Esophagus muscularis mucosa (tissue), 4 donors: Measurements from ENCODE around the gene MIS12. TPM values are rescaled to one million over a fixed set of nuclear protein-coding genes. Genes with fewer than 3 reads are reported as not detected.

Source experiments
- DNase-seq: peaks from one replicate; pipeline ENCODE4 v3.0.0-alpha.2; 2017; ENCODE audit errors: extremely low spot score
- H3K27ac ChIP-seq, 4 donors: fragments of 200-600 bp; sonication (generic); replicated peaks in 1 of 4; 1 replicate in 3 of 4; 2 replicates in 1 of 4; pipeline ENCODE4 v1.5.1; 2016 to 2019; ENCODE audit warnings: mild to moderate bottlenecking in 1 of 4
- H3K27me3 ChIP-seq, 4 donors: fragments of 200-600 bp; sonication (generic); one replicate each; pipeline versions ENCODE4 v1.5.1 to v1.6.0; 2016 to 2019
- H3K36me3 ChIP-seq, 4 donors: fragments of 200-600 bp; sonication (generic); one replicate each; pipeline ENCODE4 v1.5.1; 2016 to 2019
- H3K4me1 ChIP-seq, 4 donors: fragments of 200-600 bp; sonication (generic); one replicate each; pipeline ENCODE4 v1.5.1; 2016 to 2019
- H3K4me3 ChIP-seq, 4 donors: fragments of 200-600 bp; sonication (generic); 1 replicate in 2 of 4; 2 replicates in 2 of 4; pipeline ENCODE4 v1.5.1; 2016 to 2019; ENCODE audit warnings: mild to moderate bottlenecking in 4 of 4, moderate library complexity in 1 of 4
- H3K9me3 ChIP-seq, 4 donors: fragments of 200-600 bp; sonication (generic); 1 replicate in 3 of 4; 2 replicates in 1 of 4; pipeline ENCODE4 v1.5.1; 2016 to 2019
- EP300 ChIP-seq: sonication (generic); formaldehyde crosslinking; IDR thresholded peaks from one replicate; pipeline ENCODE4 v1.6.1; 2017; ENCODE audit warnings: antibody characterized with exemption
- POLR2A ChIP-seq: fragments of 450-650 bp; IDR thresholded peaks from one replicate; pipeline ENCODE4 v1.6.1; 2017; ENCODE audit warnings: antibody characterized with exemption, moderate library complexity, mild to moderate bottlenecking, low read depth
- POLR2AphosphoS5 ChIP-seq, 2 donors: sonication (generic); formaldehyde crosslinking; IDR thresholded peaks; one replicate each; pipeline ENCODE4 v1.6.1; 2017; ENCODE audit warnings: antibody characterized with exemption in 2 of 2
- WGBS: methylation state at CpG from one replicate; pipeline ENCODE4 v1.1.5; 2018; 5-methylcytosine and 5-hydroxymethylcytosine counted together
- intact Hi-C: fragments of 100-400 bp; cut with DNase I; formaldehyde crosslinking; loops from one replicate; pipeline ENCODE4 v1.15.1; 2023
- total RNA-seq, 4 donors: library from RNA; depleted of rRNA; stranded (reverse); fragments of >200 nt; gene quantifications; one replicate each; pipeline versions ENCODE4 v1.1.0 to v1.2.1, GENCODE V29; 2016
- TF ChIP-seq, protein P1 (sequence below), 3 experiments: fragments of 200-600 bp in 2 of 3; fragments of 450-650 bp in 1 of 3; sonication (generic) in 2 of 3; IDR thresholded peaks; one replicate each; pipeline ENCODE4 v1.5.1; 2017 to 2019; ENCODE audit warnings: antibody characterized with exemption in 3 of 3, mild to moderate bottlenecking in 2 of 3, moderate library complexity in 1 of 3

Gene MIS12
- total RNA-seq, 4 donors from 2014 or later, result 8.8 to 18.9 (median 14.6) TPM

DNA sequence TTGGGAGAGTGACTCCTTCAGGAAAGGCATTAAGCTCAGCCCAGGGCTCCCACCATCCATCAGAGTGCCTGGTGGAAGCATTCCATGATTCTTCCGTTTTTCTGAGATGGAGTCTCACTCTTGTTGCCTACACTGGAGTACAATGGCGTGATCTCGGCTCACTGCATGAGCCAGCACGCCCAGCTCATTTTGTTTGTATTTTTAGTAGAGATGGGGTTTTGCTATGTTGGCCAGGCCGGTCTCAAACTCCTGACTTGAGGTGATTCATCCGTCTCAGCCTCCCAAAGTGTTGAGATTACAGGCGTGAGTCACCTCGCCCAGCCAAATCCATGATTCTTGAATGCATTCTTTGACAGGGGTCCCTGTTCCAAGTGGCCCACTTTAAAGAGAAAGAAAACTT, 23.1 kb downstream of the MIS12 start:
- Histone ChIP-seq H3K27me3 (no peaks in the 10 kb centered on the region), H3K9me3 (no peaks in the 10 kb centered on the region), H3K36me3 (peaks cover 0 to 16% (median under 1%) of the 10 kb centered on the region in 4 donors), H3K4me3 (no peak overlapping the region), H3K4me1 (no peaks in the 10 kb centered on the region), H3K27ac (no peak overlapping the region)
- intact Hi-C loops, result no loop called here
- DNase-seq, result no peak
- WGBS, result 74% methylated on average over 8 of the region's 8 CpGs
- no peak for TF ChIP-seq POLR2A
- no peak for TF ChIP-seq EP300
- TF ChIP-seq, protein P1, sequence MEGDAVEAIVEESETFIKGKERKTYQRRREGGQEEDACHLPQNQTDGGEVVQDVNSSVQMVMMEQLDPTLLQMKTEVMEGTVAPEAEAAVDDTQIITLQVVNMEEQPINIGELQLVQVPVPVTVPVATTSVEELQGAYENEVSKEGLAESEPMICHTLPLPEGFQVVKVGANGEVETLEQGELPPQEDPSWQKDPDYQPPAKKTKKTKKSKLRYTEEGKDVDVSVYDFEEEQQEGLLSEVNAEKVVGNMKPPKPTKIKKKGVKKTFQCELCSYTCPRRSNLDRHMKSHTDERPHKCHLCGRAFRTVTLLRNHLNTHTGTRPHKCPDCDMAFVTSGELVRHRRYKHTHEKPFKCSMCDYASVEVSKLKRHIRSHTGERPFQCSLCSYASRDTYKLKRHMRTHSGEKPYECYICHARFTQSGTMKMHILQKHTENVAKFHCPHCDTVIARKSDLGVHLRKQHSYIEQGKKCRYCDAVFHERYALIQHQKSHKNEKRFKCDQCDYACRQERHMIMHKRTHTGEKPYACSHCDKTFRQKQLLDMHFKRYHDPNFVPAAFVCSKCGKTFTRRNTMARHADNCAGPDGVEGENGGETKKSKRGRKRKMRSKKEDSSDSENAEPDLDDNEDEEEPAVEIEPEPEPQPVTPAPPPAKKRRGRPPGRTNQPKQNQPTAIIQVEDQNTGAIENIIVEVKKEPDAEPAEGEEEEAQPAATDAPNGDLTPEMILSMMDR (IDR thresholded peaks at IDR 0.05), result no peak
- TF ChIP-seq POLR2AphosphoS5 (IDR thresholded peaks at IDR 0.05), result no peak

DNA sequence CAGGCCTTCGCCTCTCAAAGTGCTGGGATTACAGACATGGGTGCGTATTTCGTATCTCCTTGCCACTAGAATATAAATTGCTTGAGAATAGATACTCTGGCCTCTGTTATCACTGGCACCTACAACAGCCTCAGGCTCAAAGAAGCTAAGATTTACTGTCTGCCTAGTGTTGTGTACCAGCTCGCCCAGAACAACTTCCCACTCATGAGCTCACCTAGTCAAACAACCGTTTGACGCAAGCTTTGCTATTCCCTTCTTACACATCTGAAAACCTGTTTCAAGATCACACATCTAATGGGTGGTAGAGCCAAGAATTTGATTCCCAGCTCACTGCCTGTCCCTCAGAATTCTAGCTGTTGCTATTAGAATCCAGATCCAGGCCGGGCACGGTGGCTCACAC, 24.4 kb downstream of the MIS12 start:
- DNase-seq, result no peak
- no peak overlapping the region for H3K27ac ChIP-seq
- H3K27me3 ChIP-seq, result no peaks in the 10 kb centered on the region
- no peak overlapping the region for H3K4me3 ChIP-seq
- no peak for TF ChIP-seq POLR2A
- no peak for TF ChIP-seq POLR2AphosphoS5 (IDR thresholded peaks at IDR 0.05)
- no peak for TF ChIP-seq EP300
- TF ChIP-seq, protein P1 (IDR thresholded peaks at IDR 0.05), result no peak
- H3K4me1 ChIP-seq, result no peaks in the 10 kb centered on the region
- WGBS, result 86% methylated on average over 8 of the region's 8 CpGs
- intact Hi-C loops, result no loop called here
- peaks cover 0 to 27% (median 7%) of the 10 kb centered on the region in 4 donors for H3K36me3 ChIP-seq
- H3K9me3 ChIP-seq, result no peaks in the 10 kb centered on the region

DNA sequence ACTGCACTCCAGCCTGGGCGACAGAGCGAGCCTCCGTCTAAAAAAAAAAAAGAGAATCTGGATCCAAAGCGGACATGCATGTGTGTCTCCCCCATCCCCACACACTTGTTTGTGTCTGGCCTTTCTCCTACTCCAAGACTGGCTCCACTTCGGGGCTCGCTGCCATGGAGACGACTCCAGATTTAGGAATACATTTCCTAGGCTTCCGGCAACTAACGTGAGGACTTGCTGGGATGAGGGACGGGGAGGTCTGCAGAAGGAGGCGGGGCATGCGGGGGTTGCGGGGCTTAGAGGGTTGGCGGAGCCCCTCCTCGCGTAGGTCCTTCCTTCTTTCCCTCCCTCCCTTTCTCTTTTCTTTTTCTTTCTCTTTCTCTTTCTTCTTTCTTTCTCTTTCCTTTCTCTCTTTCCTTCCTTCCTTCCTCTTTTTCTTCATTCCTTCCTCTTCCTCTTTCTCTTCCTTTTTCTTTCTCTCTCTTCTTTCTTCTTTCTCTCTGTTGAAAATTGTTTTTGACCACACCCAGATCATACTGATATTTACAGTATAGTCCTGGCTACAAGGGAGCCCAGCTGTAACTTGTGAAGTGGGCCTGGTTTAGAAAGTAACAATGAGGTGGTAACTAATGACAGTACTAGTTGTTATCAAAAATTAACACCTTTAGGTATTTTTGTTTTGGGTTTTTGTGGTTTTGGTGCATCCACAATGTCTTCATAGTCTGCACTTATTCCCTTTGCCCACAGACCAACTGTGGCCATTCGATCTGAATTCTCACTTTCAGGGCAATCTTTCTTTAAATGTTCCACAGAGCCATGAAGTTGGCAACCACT, 25.2 kb downstream of the MIS12 start:
- Histone ChIP-seq H3K36me3 (peaks cover 0 to 30% (median 7%) of the 10 kb centered on the region in 4 donors), H3K4me1 (no peaks in the 10 kb centered on the region), H3K27me3 (no peaks in the 10 kb centered on the region), H3K9me3 (no peaks in the 10 kb centered on the region), H3K27ac (no peak overlapping the region), H3K4me3 (peak overlapping the region in 2 of 4 donors; percentile 17 to 23)
- 36% methylated on average over 17 of the region's 17 CpGs for WGBS
- TF ChIP-seq EP300 (no peak), POLR2A (no peak), POLR2AphosphoS5 (IDR thresholded peaks at IDR 0.05) (no peak)
- TF ChIP-seq, protein P1 (IDR thresholded peaks at IDR 0.05), result no peak
- intact Hi-C loops, result no loop called here
- DNase-seq, result no peak

DNA sequence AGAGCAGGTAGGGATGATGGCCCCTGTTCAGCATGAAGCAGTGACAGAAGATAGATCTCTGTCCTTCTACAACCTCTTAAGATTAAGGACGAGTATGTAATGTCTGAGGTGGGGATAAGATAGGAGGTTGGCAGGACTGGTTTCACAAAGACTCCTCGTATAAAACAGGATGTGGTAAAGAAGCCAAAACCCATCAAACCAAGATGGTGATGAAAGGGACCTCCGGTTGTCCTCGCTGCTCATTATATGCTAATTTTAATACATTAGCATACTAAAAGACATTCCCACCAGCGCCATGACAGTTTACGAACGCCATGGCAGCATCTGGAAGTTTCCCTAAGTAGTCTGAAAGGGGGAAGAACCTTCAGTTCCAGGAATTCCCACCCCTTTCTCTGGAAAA, 27.3 kb downstream of the MIS12 start:
- H3K4me3 ChIP-seq, result no peak overlapping the region
- intact Hi-C loops, result no loop called here
- 75% methylated on average over 7 of the region's 7 CpGs for WGBS
- H3K27me3 ChIP-seq, result no peaks in the 10 kb centered on the region
- no peaks in the 10 kb centered on the region for H3K9me3 ChIP-seq
- DNase-seq, result no peak
- H3K4me1 ChIP-seq, result no peaks in the 10 kb centered on the region
- TF ChIP-seq, protein P1 (IDR thresholded peaks at IDR 0.05), result no peak
- TF ChIP-seq POLR2AphosphoS5 (IDR thresholded peaks at IDR 0.05) (no peak), POLR2A (no peak)
- H3K36me3 ChIP-seq, result peaks cover 0 to 36% (median 9%) of the 10 kb centered on the region in 4 donors
- no peak overlapping the region for H3K27ac ChIP-seq
